Mesothelial cell of epicardium (in vitro differentiated cells): ENCODE measurements around the gene ENTPD5. TPM values are rescaled to one million over a fixed set of nuclear protein-coding genes. Genes with fewer than 3 reads are reported as not detected.
"Not testable (repeated sequence)": the region's sequence is repeated elsewhere in the genome, so short reads cannot be mapped to it uniquely, and the experiment has no call there.

Experiments used
- DNase-seq, 2 experiments: peaks; one replicate each; pipeline ENCODE4 v3.0.0; 2021; ENCODE audit warnings: low spot score in 2 of 2; ENCODE audit not compliant: unreplicated experiment in 2 of 2
- H3K27ac Mint-ChIP-seq: 2 replicates; pipeline ENCODE4 v1.8.0; 2021; ENCODE audit warnings: mixed read lengths
- H3K27me3 Mint-ChIP-seq: 2 replicates; pipeline ENCODE4 v1.8.0; 2021; ENCODE audit warnings: low read depth, mixed read lengths
- H3K36me3 Mint-ChIP-seq: 2 replicates; pipeline ENCODE4 v1.8.0; 2021; ENCODE audit warnings: mixed read lengths
- H3K4me1 Mint-ChIP-seq: 2 replicates; pipeline ENCODE4 v1.8.0; 2021; ENCODE audit warnings: mixed read lengths
- H3K4me3 Mint-ChIP-seq: 2 replicates; pipeline ENCODE4 v1.8.0; 2021; ENCODE audit warnings: mild to moderate bottlenecking, moderate library complexity, mixed read lengths
- H3K9me3 Mint-ChIP-seq: 2 replicates; pipeline ENCODE4 v1.8.0; 2021; ENCODE audit warnings: mixed read lengths
- total RNA-seq: library from RNA; stranded (reverse); gene quantifications from 3 replicates; pipeline ENCODE4 v1.2.1, GENCODE V29; 2021
- TF ChIP-seq, protein P1 (sequence below): fragments of 200-600 bp; sonication (generic); IDR thresholded peaks from one replicate; pipeline ENCODE4 v1.5.0; 2021; ENCODE audit warnings: antibody characterized with exemption; ENCODE audit not compliant: unreplicated experiment

The ENTPD5 gene
- total RNA-seq, 1 donor from 2014 or later, result 16.2 TPM

GRCh38 chr14:73943083-73943482 lies 76.0 kb downstream of the ENTPD5 start:
- Mint-ChIP-seq H3K4me1 (no peaks in the 10 kb centered on the region), H3K36me3 (peaks cover 18% of the 10 kb centered on the region), H3K27ac (no peak overlapping the region), H3K27me3 (no peaks in the 10 kb centered on the region), H3K9me3 (no peaks in the 10 kb centered on the region), H3K4me3 (no peak overlapping the region)
- DNase-seq, result no peak
- TF ChIP-seq, protein P1, sequence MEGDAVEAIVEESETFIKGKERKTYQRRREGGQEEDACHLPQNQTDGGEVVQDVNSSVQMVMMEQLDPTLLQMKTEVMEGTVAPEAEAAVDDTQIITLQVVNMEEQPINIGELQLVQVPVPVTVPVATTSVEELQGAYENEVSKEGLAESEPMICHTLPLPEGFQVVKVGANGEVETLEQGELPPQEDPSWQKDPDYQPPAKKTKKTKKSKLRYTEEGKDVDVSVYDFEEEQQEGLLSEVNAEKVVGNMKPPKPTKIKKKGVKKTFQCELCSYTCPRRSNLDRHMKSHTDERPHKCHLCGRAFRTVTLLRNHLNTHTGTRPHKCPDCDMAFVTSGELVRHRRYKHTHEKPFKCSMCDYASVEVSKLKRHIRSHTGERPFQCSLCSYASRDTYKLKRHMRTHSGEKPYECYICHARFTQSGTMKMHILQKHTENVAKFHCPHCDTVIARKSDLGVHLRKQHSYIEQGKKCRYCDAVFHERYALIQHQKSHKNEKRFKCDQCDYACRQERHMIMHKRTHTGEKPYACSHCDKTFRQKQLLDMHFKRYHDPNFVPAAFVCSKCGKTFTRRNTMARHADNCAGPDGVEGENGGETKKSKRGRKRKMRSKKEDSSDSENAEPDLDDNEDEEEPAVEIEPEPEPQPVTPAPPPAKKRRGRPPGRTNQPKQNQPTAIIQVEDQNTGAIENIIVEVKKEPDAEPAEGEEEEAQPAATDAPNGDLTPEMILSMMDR, result no peak

GRCh38 chr14:73942180-73942579 lies 76.9 kb downstream of the ENTPD5 start:
- Mint-ChIP-seq H3K4me1 (no peaks in the 10 kb centered on the region), H3K4me3 (no peak overlapping the region), H3K27ac (no peak overlapping the region), H3K27me3 (no peaks in the 10 kb centered on the region), H3K36me3 (peaks cover 23% of the 10 kb centered on the region), H3K9me3 (no peaks in the 10 kb centered on the region)
- no peak for DNase-seq
- TF ChIP-seq, protein P1, result no peak

GRCh38 chr14:73937012-73937411 lies 82.1 kb downstream of the ENTPD5 start:
- TF ChIP-seq, protein P1, result no peak
- no peaks in the 10 kb centered on the region for H3K4me1 Mint-ChIP-seq
- H3K27ac Mint-ChIP-seq, result no peak overlapping the region
- no peak overlapping the region for H3K4me3 Mint-ChIP-seq
- H3K36me3 Mint-ChIP-seq, result peaks cover 22% of the 10 kb centered on the region
- H3K27me3 Mint-ChIP-seq, result no peaks in the 10 kb centered on the region
- no peak for DNase-seq
- H3K9me3 Mint-ChIP-seq, result no peaks in the 10 kb centered on the region

DNA sequence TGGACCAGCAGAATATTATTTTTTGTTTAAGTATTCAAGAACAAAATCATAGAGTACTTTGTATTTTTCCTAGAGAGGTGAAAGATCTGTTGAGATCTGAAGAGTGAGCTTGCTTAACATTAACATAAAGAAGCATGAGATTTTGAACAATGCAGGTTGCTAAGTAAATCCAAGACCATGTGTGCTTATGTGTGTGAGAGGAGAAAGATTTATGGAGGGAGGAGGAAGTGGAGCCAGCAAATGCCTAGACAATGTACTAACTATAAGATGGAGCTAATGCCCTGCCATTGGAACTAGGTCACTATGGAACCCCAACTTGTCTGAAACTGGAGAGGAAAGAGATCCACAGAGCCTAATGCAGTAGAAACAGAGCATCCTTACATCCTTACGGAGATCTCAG lies 82.5 kb downstream of the ENTPD5 start:
- no peaks in the 10 kb centered on the region for H3K9me3 Mint-ChIP-seq
- H3K4me3 Mint-ChIP-seq, result no peak overlapping the region
- H3K27ac Mint-ChIP-seq, result no peak overlapping the region
- peaks cover 23% of the 10 kb centered on the region for H3K36me3 Mint-ChIP-seq
- H3K27me3 Mint-ChIP-seq, result no peaks in the 10 kb centered on the region
- TF ChIP-seq, protein P1, result no peak
- DNase-seq, result no peak
- H3K4me1 Mint-ChIP-seq, result no peaks in the 10 kb centered on the region

- no peaks in the 10 kb centered on the region for H3K9me3 Mint-ChIP-seq
- TF ChIP-seq, protein P1, result peak; percentile 52
- no peak overlapping the region for H3K4me3 Mint-ChIP-seq
- no peak overlapping the region for H3K27ac Mint-ChIP-seq
- peaks cover 21% of the 10 kb centered on the region for H3K36me3 Mint-ChIP-seq
- no peak for DNase-seq
- no peaks in the 10 kb centered on the region for H3K4me1 Mint-ChIP-seq
- no peaks in the 10 kb centered on the region for H3K27me3 Mint-ChIP-seq
Measured at GRCh38 chr14:73935666-73936065, 83.4 kb downstream of the ENTPD5 start.

DNA sequence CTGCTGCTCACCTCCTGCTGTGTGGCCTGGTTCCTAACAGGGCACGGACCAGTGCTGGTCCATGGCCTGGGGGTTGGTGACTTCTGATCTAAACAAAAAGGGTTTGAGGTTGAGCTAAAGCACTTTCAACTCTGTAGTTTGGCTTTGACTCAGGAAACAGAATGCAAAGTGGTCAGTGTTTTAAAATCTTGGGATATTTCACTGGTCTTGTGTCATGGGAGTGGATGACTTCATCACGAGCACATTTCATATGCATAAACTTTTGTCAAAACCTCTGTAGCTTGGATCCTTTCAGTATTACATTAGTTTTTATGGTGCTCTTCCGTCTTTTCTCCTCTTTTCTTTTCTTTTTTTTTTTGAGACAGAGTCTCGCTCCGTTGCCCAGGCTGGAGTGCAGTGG lies 94.8 kb downstream of the ENTPD5 start:
- Mint-ChIP-seq H3K4me1 (no peaks in the 10 kb centered on the region), H3K27me3 (no peaks in the 10 kb centered on the region), H3K9me3 (peaks cover 3% of the 10 kb centered on the region), H3K27ac (no peak overlapping the region), H3K4me3 (no peak overlapping the region), H3K36me3 (peaks cover 44% of the 10 kb centered on the region)
- DNase-seq, result no peak
- TF ChIP-seq, protein P1, result no peak

GRCh38 chr14:73919457-73919856 lies 99.6 kb downstream of the ENTPD5 start:
- not testable (repeated sequence) for DNase-seq, H3K9me3 Mint-ChIP-seq, H3K4me3 Mint-ChIP-seq, H3K4me1 Mint-ChIP-seq, H3K27ac Mint-ChIP-seq, H3K27me3 Mint-ChIP-seq
- H3K36me3 Mint-ChIP-seq, result peaks cover 25% of the 10 kb centered on the region
